HEK293 (cell line): ENCODE data around the gene DBH.

Experiments used
- CTCF ChIA-PET: fragments of 350-600 bp; formaldehyde crosslinking; extraction: SDS; loops from one replicate; lab custom pipeline; 2021; ENCODE audit warnings: antibody characterized with exemption; lab: Yijun Ruan, JAX
- POLR2A ChIA-PET: fragments of 300-600 bp; formaldehyde crosslinking; extraction: SDS; loops from one replicate; lab custom pipeline; 2020; ENCODE audit warnings: antibody characterized with exemption, inconsistent platforms; lab: Yijun Ruan, JAX
- H3K27ac ChIP-seq: fragments of 200-500 bp; sonication (Bioruptor generic); 2 replicates; pipeline ENCODE4 v1.5.1; 2014; ENCODE audit warnings: low read depth, low read length, control low read depth, inconsistent platforms; ENCODE audit errors: extremely low read depth
- H3K36me3 ChIP-seq, 2 experiments: fragments of 200-500 bp in 1 of 2; sonication (Bioruptor generic) in 1 of 2; 1 replicate in 1 of 2; 2 replicates in 1 of 2; pipeline ENCODE4 v1.5.1; 2014 to 2017; ENCODE audit warnings: inconsistent platforms in 2 of 2, low read length in 2 of 2; ENCODE audit not compliant: control insufficient read depth in 2 of 2, insufficient read depth in 1 of 2
- H3K4me1 ChIP-seq: fragments of 200-500 bp; sonication (Bioruptor generic); 2 replicates; pipeline ENCODE4 v1.5.1; 2014; ENCODE audit warnings: mild to moderate bottlenecking, low read length, inconsistent platforms; ENCODE audit not compliant: control insufficient read depth, insufficient read depth
- H3K4me3 ChIP-seq: 2 replicates; pipeline ENCODE4 v1.5.1; 2011; ENCODE audit warnings: low read depth, mild to moderate bottlenecking, control low read depth, low read length, moderate library complexity
- H3K9me3 ChIP-seq: fragments of 200-500 bp; sonication (Bioruptor generic); 2 replicates; pipeline ENCODE4 v1.5.1; 2014; ENCODE audit warnings: low read depth, low read length, inconsistent platforms; ENCODE audit not compliant: control insufficient read depth, insufficient read depth
- GLI2 ChIP-seq: fragments of 450-650 bp; formaldehyde crosslinking; IDR thresholded peaks from 2 replicates; pipeline ENCODE4; 2017; ENCODE audit warnings: missing biosample characterization, missing genetic modification characterization, low read depth, borderline replicate concordance
- OSR2 ChIP-seq: fragments of 450-650 bp; formaldehyde crosslinking; IDR thresholded peaks from 2 replicates; pipeline ENCODE4 v1.5.1; 2016; ENCODE audit warnings: missing biosample characterization, missing genetic modification characterization
- PATZ1 ChIP-seq: fragments of 450-650 bp; formaldehyde crosslinking; IDR thresholded peaks from 2 replicates; pipeline ENCODE4 v1.5.1; 2016; ENCODE audit warnings: missing biosample characterization, missing genetic modification characterization
- REPIN1 ChIP-seq: fragments of 450-650 bp; formaldehyde crosslinking; IDR thresholded peaks from 2 replicates; pipeline ENCODE4 v1.5.1; 2017; ENCODE audit warnings: missing biosample characterization, missing genetic modification characterization, low read depth
- ZBTB7A ChIP-seq: fragments of 450-650 bp; formaldehyde crosslinking; IDR thresholded peaks from 2 replicates; pipeline ENCODE4 v1.5.1; 2016; ENCODE audit warnings: low read depth, missing biosample characterization, missing genetic modification characterization
- ZNF10 ChIP-seq: fragments of 450-650 bp; formaldehyde crosslinking; IDR thresholded peaks from 2 replicates; pipeline ENCODE4 v1.5.1; 2017; ENCODE audit warnings: missing biosample characterization, missing genetic modification characterization
- ZNF132 ChIP-seq: fragments of 450-650 bp; formaldehyde crosslinking; IDR thresholded peaks from 2 replicates; pipeline ENCODE4 v1.5.1; 2017; ENCODE audit warnings: missing biosample characterization, missing genetic modification characterization, borderline replicate concordance
- ZNF239 ChIP-seq: fragments of 450-650 bp; formaldehyde crosslinking; IDR thresholded peaks from 2 replicates; pipeline ENCODE4 v1.5.1; 2016; ENCODE audit warnings: missing biosample characterization, missing genetic modification characterization
- ZNF394 ChIP-seq: fragments of 450-650 bp; formaldehyde crosslinking; IDR thresholded peaks from 2 replicates; pipeline ENCODE4 v1.5.1; 2016; ENCODE audit warnings: missing biosample characterization, missing genetic modification characterization, mild to moderate bottlenecking, moderate library complexity, borderline replicate concordance
- ZNF48 ChIP-seq: fragments of 450-650 bp; formaldehyde crosslinking; IDR thresholded peaks from 2 replicates; pipeline ENCODE4 v1.5.1; 2016; ENCODE audit warnings: missing biosample characterization, missing genetic modification characterization
- ZNF510 ChIP-seq: fragments of 450-650 bp; formaldehyde crosslinking; IDR thresholded peaks from 2 replicates; pipeline ENCODE4 v1.5.1; 2018; ENCODE audit warnings: mild to moderate bottlenecking, missing genetic modification characterization, missing biosample characterization; ENCODE audit not compliant: insufficient replicate concordance
- ZNF513 ChIP-seq: fragments of 450-650 bp; IDR thresholded peaks from 2 replicates; pipeline ENCODE4 v1.5.1; 2018; ENCODE audit warnings: missing biosample characterization, missing genetic modification characterization
- ZNF544 ChIP-seq: fragments of 450-650 bp; formaldehyde crosslinking; IDR thresholded peaks from 2 replicates; pipeline ENCODE4 v1.5.0; 2017; ENCODE audit warnings: missing biosample characterization, missing genetic modification characterization
- ZNF629 ChIP-seq: fragments of 450-650 bp; formaldehyde crosslinking; IDR thresholded peaks from 2 replicates; pipeline ENCODE4 v1.5.1; 2017; ENCODE audit warnings: missing biosample characterization, missing genetic modification characterization
- ZNF670 ChIP-seq: fragments of 450-650 bp; formaldehyde crosslinking; IDR thresholded peaks from 2 replicates; pipeline ENCODE4 v1.5.1; 2016; ENCODE audit warnings: missing biosample characterization, missing genetic modification characterization, low read depth
- ZNF747 ChIP-seq: fragments of 450-650 bp; formaldehyde crosslinking; IDR thresholded peaks from 2 replicates; pipeline ENCODE4 v1.5.1; 2016; ENCODE audit warnings: missing biosample characterization, missing genetic modification characterization
- ZNF792 ChIP-seq: fragments of 450-650 bp; formaldehyde crosslinking; IDR thresholded peaks from 2 replicates; pipeline ENCODE4 v1.5.1; 2016; ENCODE audit warnings: missing biosample characterization, missing genetic modification characterization
- TF ChIP-seq, protein P1 (sequence below): fragments of 450-650 bp; formaldehyde crosslinking; IDR thresholded peaks from 2 replicates; pipeline ENCODE4 v1.5.1; 2016; ENCODE audit warnings: missing biosample characterization, missing genetic modification characterization, low read depth
- TF ChIP-seq, protein P2 (sequence below): fragments of 450-650 bp; formaldehyde crosslinking; conservative IDR thresholded peaks from 2 replicates; pipeline ENCODE4 v1.5.1; 2016; ENCODE audit warnings: low read depth, missing biosample characterization, missing genetic modification characterization
- TF ChIP-seq, protein P3 (sequence below): fragments of 450-650 bp; formaldehyde crosslinking; IDR thresholded peaks from 2 replicates; pipeline ENCODE4 v1.5.1; 2016; ENCODE audit warnings: missing biosample characterization, missing genetic modification characterization

Gene DBH

GRCh38 chr9:133703591-133704399, 67.6 kb downstream of the DBH start:
- H3K27ac ChIP-seq, result no peak overlapping the region
- no peaks in the 10 kb centered on the region for H3K4me1 ChIP-seq
- CTCF ChIA-PET, result no interaction called here
- no peak overlapping the region for H3K4me3 ChIP-seq
- POLR2A ChIA-PET, result no interaction called here
- TF ChIP-seq, protein P1, sequence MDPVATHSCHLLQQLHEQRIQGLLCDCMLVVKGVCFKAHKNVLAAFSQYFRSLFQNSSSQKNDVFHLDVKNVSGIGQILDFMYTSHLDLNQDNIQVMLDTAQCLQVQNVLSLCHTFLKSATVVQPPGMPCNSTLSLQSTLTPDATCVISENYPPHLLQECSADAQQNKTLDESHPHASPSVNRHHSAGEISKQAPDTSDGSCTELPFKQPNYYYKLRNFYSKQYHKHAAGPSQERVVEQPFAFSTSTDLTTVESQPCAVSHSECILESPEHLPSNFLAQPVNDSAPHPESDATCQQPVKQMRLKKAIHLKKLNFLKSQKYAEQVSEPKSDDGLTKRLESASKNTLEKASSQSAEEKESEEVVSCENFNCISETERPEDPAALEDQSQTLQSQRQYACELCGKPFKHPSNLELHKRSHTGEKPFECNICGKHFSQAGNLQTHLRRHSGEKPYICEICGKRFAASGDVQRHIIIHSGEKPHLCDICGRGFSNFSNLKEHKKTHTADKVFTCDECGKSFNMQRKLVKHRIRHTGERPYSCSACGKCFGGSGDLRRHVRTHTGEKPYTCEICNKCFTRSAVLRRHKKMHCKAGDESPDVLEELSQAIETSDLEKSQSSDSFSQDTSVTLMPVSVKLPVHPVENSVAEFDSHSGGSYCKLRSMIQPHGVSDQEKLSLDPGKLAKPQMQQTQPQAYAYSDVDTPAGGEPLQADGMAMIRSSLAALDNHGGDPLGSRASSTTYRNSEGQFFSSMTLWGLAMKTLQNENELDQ, result no peak
- TF ChIP-seq ZNF394 (tag by site-specific recombination) (no peak), ZNF747 (tag by site-specific recombination) (no peak), ZNF10 (no peak), ZNF239 (no peak), ZNF132 (no peak), ZNF670 (tag by site-specific recombination) (no peak), GLI2 (tag by site-specific recombination) (no peak), ZNF544 (tag by site-specific recombination) (no peak), ZNF48 (tag by site-specific recombination) (no peak), OSR2 (tag by site-specific recombination) (no peak), REPIN1 (no peak), PATZ1 (tag by site-specific recombination) (no peak), ZNF510 (tag by site-specific recombination) (no peak), ZNF513 (tag by site-specific recombination) (no peak), ZBTB7A (tag by site-specific recombination) (no peak)
- H3K9me3 ChIP-seq, result no peaks in the 10 kb centered on the region
- H3K36me3 ChIP-seq, result no peaks in the 10 kb centered on the region

DNA sequence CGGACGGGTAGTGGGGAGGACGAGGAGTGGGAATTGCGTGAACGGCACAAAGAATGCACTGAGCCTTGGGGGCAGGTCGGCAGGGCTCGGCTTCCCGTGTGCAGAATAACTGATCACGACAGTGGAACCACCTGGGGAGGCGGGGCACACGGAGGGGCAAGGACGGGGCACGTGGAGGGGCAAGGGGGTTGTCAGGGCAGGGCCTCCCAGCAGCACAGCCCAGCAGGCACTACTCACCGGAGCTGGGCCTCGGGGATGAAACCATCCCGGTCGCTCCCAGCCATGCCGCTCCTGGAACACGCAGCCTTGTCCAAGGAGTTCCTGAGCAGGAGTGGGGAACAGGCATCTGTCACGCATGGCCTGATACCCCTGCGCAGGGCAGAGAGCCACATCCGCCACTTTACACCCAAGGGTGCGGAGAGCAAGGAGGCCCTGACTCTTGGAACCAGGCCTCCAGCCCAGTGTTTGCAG, 68.6 kb downstream of the DBH start:
- POLR2A ChIA-PET, result no interaction called here
- TF ChIP-seq, protein P2, sequence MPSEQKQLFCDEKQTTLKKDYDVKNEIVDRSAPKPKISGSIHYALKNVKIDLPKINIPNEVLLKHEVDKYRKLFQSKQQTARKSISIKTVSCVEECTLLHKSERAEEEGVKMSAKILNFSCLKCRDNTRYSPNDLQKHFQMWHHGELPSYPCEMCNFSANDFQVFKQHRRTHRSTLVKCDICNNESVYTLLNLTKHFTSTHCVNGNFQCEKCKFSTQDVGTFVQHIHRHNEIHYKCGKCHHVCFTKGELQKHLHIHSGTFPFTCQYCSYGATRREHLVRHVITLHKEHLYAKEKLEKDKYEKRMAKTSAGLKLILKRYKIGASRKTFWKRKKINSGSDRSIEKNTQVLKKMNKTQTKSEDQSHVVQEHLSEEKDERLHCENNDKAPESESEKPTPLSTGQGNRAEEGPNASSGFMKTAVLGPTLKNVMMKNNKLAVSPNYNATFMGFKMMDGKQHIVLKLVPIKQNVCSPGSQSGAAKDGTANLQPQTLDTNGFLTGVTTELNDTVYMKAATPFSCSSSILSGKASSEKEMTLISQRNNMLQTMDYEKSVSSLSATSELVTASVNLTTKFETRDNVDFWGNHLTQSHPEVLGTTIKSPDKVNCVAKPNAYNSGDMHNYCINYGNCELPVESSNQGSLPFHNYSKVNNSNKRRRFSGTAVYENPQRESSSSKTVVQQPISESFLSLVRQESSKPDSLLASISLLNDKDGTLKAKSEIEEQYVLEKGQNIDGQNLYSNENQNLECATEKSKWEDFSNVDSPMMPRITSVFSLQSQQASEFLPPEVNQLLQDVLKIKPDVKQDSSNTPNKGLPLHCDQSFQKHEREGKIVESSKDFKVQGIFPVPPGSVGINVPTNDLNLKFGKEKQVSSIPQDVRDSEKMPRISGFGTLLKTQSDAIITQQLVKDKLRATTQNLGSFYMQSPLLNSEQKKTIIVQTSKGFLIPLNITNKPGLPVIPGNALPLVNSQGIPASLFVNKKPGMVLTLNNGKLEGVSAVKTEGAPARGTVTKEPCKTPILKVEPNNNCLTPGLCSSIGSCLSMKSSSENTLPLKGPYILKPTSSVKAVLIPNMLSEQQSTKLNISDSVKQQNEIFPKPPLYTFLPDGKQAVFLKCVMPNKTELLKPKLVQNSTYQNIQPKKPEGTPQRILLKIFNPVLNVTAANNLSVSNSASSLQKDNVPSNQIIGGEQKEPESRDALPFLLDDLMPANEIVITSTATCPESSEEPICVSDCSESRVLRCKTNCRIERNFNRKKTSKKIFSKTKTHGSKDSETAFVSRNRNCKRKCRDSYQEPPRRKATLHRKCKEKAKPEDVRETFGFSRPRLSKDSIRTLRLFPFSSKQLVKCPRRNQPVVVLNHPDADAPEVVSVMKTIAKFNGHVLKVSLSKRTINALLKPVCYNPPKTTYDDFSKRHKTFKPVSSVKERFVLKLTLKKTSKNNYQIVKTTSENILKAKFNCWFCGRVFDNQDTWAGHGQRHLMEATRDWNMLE (tag by site-specific recombination), result no peak
- TF ChIP-seq, protein P3, sequence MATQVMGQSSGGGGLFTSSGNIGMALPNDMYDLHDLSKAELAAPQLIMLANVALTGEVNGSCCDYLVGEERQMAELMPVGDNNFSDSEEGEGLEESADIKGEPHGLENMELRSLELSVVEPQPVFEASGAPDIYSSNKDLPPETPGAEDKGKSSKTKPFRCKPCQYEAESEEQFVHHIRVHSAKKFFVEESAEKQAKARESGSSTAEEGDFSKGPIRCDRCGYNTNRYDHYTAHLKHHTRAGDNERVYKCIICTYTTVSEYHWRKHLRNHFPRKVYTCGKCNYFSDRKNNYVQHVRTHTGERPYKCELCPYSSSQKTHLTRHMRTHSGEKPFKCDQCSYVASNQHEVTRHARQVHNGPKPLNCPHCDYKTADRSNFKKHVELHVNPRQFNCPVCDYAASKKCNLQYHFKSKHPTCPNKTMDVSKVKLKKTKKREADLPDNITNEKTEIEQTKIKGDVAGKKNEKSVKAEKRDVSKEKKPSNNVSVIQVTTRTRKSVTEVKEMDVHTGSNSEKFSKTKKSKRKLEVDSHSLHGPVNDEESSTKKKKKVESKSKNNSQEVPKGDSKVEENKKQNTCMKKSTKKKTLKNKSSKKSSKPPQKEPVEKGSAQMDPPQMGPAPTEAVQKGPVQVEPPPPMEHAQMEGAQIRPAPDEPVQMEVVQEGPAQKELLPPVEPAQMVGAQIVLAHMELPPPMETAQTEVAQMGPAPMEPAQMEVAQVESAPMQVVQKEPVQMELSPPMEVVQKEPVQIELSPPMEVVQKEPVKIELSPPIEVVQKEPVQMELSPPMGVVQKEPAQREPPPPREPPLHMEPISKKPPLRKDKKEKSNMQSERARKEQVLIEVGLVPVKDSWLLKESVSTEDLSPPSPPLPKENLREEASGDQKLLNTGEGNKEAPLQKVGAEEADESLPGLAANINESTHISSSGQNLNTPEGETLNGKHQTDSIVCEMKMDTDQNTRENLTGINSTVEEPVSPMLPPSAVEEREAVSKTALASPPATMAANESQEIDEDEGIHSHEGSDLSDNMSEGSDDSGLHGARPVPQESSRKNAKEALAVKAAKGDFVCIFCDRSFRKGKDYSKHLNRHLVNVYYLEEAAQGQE (tag by site-specific recombination), result no peak
- TF ChIP-seq ZNF629 (tag by site-specific recombination), result no peak
- TF ChIP-seq ZNF792 (tag by site-specific recombination), result no peak

More for the DNA sequence above, 68.6 kb downstream of the DBH start:
- CTCF ChIA-PET, result no interaction called here
- Histone ChIP-seq H3K36me3 (no peaks in the 10 kb centered on the region), H3K4me1 (no peaks in the 10 kb centered on the region), H3K27ac (no peak overlapping the region), H3K9me3 (no peaks in the 10 kb centered on the region), H3K4me3 (no peak overlapping the region)
